Endothelial cell of umbilical vein (primary cell): ENCODE measurements around the gene GLRX2. TPM values are rescaled to one million over a fixed set of nuclear protein-coding genes. Genes with fewer than 3 reads are reported as not detected.

Experiments used
- BruUV-seq: library from RNA; stranded (reverse); fragments of 400-500 nt; replicated peaks from 2 replicates; lab custom pipeline; 2021; lab: Mats Ljungman, UMichigan
- CTCF ChIA-PET: fragments of 300-600, 350-600 bp; sonication (Branson Sonifier 250); formaldehyde crosslinking; loops from one replicate; lab custom pipeline; 2021; ENCODE audit warnings: antibody characterized with exemption, inconsistent platforms; lab: Charles Lee
- POLR2A ChIA-PET: fragments of 300-600, 350-600 bp; sonication (Branson Sonifier 250); formaldehyde crosslinking; loops from one replicate; lab custom pipeline; 2021; ENCODE audit warnings: antibody characterized with exemption, inconsistent platforms; lab: Charles Lee
- DNase-seq: peaks from one replicate; pipeline ENCODE4 v3.0.0-alpha.2; 2011; ENCODE audit warnings: low read depth, low spot score
- FAIRE-seq: peaks from 2 replicates; lab custom pipeline; 2011; peaks lifted over from hg19 to GRCh38; lab: Jason Lieb, UNC
- H2AFZ ChIP-seq: 2 replicates; pipeline ENCODE4 v1.6.0; 2012; ENCODE audit warnings: low read depth, low read length, control low read depth, inconsistent platforms
- H3K27ac ChIP-seq: 2 replicates; pipeline ENCODE4 v1.5.1; 2011; ENCODE audit warnings: low read depth, mild to moderate bottlenecking, control low read depth, low read length, moderate library complexity; ENCODE audit not compliant: insufficient read depth
- H3K27me3 ChIP-seq, 2 experiments: 2 replicates each; pipeline versions ENCODE4 v1.6.0 to v1.6.1; 2011; ENCODE audit warnings: low read length in 2 of 2, mixed read lengths in 1 of 2; ENCODE audit not compliant: control insufficient read depth in 2 of 2, insufficient read depth in 2 of 2
- H3K36me3 ChIP-seq, 2 experiments: 2 replicates in 1 of 2; 3 replicates in 1 of 2; pipeline ENCODE4 v1.5.1; 2011; ENCODE audit warnings: low read length in 2 of 2, mild to moderate bottlenecking in 1 of 2, moderate library complexity in 1 of 2; ENCODE audit not compliant: control insufficient read depth in 2 of 2, insufficient read depth in 2 of 2; ENCODE audit errors: extremely low read depth in 1 of 2
- H3K4me1 ChIP-seq: 3 replicates; pipeline ENCODE4 v1.5.1; 2011; ENCODE audit warnings: mild to moderate bottlenecking, low read length; ENCODE audit not compliant: control insufficient read depth, insufficient read depth; ENCODE audit errors: extremely low read depth
- H3K4me2 ChIP-seq: 2 replicates; pipeline ENCODE4 v1.6.1; 2011; ENCODE audit warnings: low read length, control low read depth, mixed read lengths; ENCODE audit not compliant: insufficient read depth
- H3K4me3 ChIP-seq, 3 experiments: fragments of 200-600 bp in 1 of 3; sonication (generic), shearing (Covaris generic) in 1 of 3; replicated peaks in 1 of 3; 2 replicates each; pipeline ENCODE4 v1.5.1; 2011 to 2016; ENCODE audit warnings: control low read depth in 3 of 3, low read length in 3 of 3, mild to moderate bottlenecking in 2 of 3, inconsistent platforms in 1 of 3, low read depth in 1 of 3, moderate library complexity in 1 of 3; ENCODE audit not compliant: insufficient read depth in 1 of 3
- H3K79me2 ChIP-seq: 2 replicates; pipeline ENCODE4 v1.6.0; 2012; ENCODE audit warnings: low read length, inconsistent platforms; ENCODE audit not compliant: control insufficient read depth, insufficient read depth
- H3K9ac ChIP-seq: replicated peaks from 2 replicates; pipeline ENCODE3; 2011; ENCODE audit warnings: low read length, control low read depth; ENCODE audit not compliant: insufficient read depth; ENCODE audit errors: extremely low read depth
- H3K9me1 ChIP-seq: replicated peaks from 3 replicates; pipeline ENCODE4 v1.6.0; 2011; ENCODE audit warnings: mild to moderate bottlenecking, low read length; ENCODE audit not compliant: control insufficient read depth, insufficient read depth; ENCODE audit errors: extremely low read depth
- H3K9me3 ChIP-seq: replicated peaks from 2 replicates; pipeline ENCODE4 v1.5.1; 2012; ENCODE audit warnings: low read length, inconsistent platforms; ENCODE audit not compliant: control insufficient read depth, insufficient read depth
- H4K20me1 ChIP-seq: replicated peaks from 2 replicates; pipeline ENCODE3; 2011; ENCODE audit warnings: mild to moderate bottlenecking, low read length; ENCODE audit not compliant: control insufficient read depth, insufficient read depth; ENCODE audit errors: extremely low read depth
- EZH2 ChIP-seq: IDR thresholded peaks from 2 replicates; pipeline ENCODE4 v1.6.1; 2012; ENCODE audit warnings: borderline replicate concordance, low read depth, mild to moderate bottlenecking, moderate library complexity, low read length, inconsistent platforms; ENCODE audit not compliant: severe bottlenecking
- FOS ChIP-seq: IDR thresholded peaks from 2 replicates; pipeline ENCODE4 v1.6.1; 2011; ENCODE audit warnings: mild to moderate bottlenecking, low read length, moderate library complexity, borderline replicate concordance; ENCODE audit not compliant: insufficient read depth
- GATA2 ChIP-seq: IDR thresholded peaks from 2 replicates; pipeline ENCODE4 v1.7.0; 2011; ENCODE audit warnings: low read depth, mild to moderate bottlenecking, moderate library complexity, mixed read lengths, low read length; ENCODE audit not compliant: insufficient read length, insufficient read depth
- JUN ChIP-seq: IDR thresholded peaks from 2 replicates; pipeline ENCODE4 v1.6.1; 2011; ENCODE audit warnings: borderline replicate concordance, low read depth; ENCODE audit not compliant: insufficient read length, insufficient read depth
- MYC ChIP-seq: IDR thresholded peaks from one replicate; pipeline ENCODE4 v1.6.1; 2011; ENCODE audit warnings: mild to moderate bottlenecking, low read depth, low read length
- POLR2A ChIP-seq: IDR thresholded peaks from 2 replicates; pipeline ENCODE4 v1.6.1; 2012; ENCODE audit warnings: low read depth, mild to moderate bottlenecking, control low read depth, low read length
- POLR2AphosphoS5 ChIP-seq: IDR thresholded peaks from 2 replicates; pipeline ENCODE4 v1.6.1; 2012; ENCODE audit warnings: low read depth, mild to moderate bottlenecking, control low read depth, low read length, moderate library complexity; ENCODE audit not compliant: insufficient read depth
- dilution Hi-C: fragments of 300-500 bp; cut with MboI; formaldehyde crosslinking; loops from one replicate; pipeline ENCODE4 v1.15.0; 2019; ENCODE audit warnings: low sequenced_read_pairs; ENCODE audit not compliant: extremely low pct_ligation_motif_present
- intact Hi-C: fragments of 100-400 bp; cut with micrococcal nuclease; formaldehyde crosslinking; loops from one replicate; pipeline ENCODE4 v1.10.0; 2022
- polyA plus RNA-seq, 4 experiments: library from polyadenylated mRNA; depleted of rRNA in 3 of 4; stranded (reverse) in 3 of 4; unstranded in 1 of 4; fragments of >200 nt; gene quantifications; 2 replicates each; pipeline versions ENCODE4 v1.2.1 to v1.2.3, GENCODE V29; 2011 to 2012; ENCODE audit warnings: missing spikeins in 1 of 4
- total RNA-seq: library from RNA; stranded (reverse); gene quantifications from 2 replicates; pipeline ENCODE4 v1.2.3, GENCODE V29; 2021
- TF ChIP-seq, protein P1 (sequence below), 2 donors: IDR thresholded peaks; 1 replicate in 1 of 2; 2 replicates in 1 of 2; pipeline ENCODE4 v1.5.1; 2011; ENCODE audit warnings: low read length in 2 of 2, mild to moderate bottlenecking in 2 of 2, moderate library complexity in 2 of 2, control low read depth in 1 of 2, inconsistent platforms in 1 of 2, low read depth in 1 of 2; ENCODE audit not compliant: insufficient read depth in 1 of 2; ENCODE audit errors: extremely low read depth in 1 of 2
- TF ChIP-seq, protein P2 (sequence below): IDR thresholded peaks from 2 replicates; pipeline ENCODE4 v1.6.1; 2011; ENCODE audit not compliant: insufficient read depth, insufficient read length

Gene GLRX2
- total and polyA plus RNA-seq, 2 donors (not counting 3 experiments of a cell fraction or from before 2014, with no cell fraction given): 13.1 to 21.5 TPM

DNA sequence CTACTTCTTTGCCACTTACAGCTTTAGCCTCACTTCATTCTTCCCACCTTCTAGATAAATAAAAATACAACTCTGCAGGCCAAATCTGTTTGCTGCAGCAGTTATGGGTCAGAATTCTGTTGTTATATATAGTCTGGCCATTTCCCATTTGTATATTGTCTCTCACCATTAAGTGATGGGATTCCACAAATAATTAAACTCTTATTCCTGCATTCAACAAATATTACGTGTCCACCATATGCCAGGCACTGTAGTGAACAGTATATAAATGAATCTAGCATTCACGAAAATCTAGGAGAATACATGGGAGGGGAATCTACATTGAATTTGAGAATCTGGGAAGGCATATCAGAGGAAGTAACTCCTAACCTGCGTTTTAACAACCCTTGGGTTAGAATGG lies 5.7 kb upstream of the GLRX2 start:
- TF ChIP-seq FOS (no peak), EZH2 (no peak)
- TF ChIP-seq, protein P1, sequence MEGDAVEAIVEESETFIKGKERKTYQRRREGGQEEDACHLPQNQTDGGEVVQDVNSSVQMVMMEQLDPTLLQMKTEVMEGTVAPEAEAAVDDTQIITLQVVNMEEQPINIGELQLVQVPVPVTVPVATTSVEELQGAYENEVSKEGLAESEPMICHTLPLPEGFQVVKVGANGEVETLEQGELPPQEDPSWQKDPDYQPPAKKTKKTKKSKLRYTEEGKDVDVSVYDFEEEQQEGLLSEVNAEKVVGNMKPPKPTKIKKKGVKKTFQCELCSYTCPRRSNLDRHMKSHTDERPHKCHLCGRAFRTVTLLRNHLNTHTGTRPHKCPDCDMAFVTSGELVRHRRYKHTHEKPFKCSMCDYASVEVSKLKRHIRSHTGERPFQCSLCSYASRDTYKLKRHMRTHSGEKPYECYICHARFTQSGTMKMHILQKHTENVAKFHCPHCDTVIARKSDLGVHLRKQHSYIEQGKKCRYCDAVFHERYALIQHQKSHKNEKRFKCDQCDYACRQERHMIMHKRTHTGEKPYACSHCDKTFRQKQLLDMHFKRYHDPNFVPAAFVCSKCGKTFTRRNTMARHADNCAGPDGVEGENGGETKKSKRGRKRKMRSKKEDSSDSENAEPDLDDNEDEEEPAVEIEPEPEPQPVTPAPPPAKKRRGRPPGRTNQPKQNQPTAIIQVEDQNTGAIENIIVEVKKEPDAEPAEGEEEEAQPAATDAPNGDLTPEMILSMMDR (IDR thresholded peaks at IDR 0.05; ENCODE audit: extremely low read depth in 1 of 2, insufficient read depth in 1 of 2, low read depth in 1 of 2, low read length in 2 of 2): no peak
- peaks cover 10% of the 10 kb centered on the region for H3K4me1 ChIP-seq
- no peaks in the 10 kb centered on the region for H3K9me1 ChIP-seq
- no TSS peak for BruUV-seq
- H3K27me3 ChIP-seq: no peaks in the 10 kb centered on the region
- H4K20me1 ChIP-seq: no peaks in the 10 kb centered on the region
- FAIRE-seq (no peak), DNase-seq (no peak)
- H3K9me3 ChIP-seq: no peaks in the 10 kb centered on the region
- H3K36me3 ChIP-seq: no peaks in the 10 kb centered on the region
- ChIA-PET CTCF (interaction anchor here (1.1 kb wide), 1 partner anchor 10 kb away, joined by 3 read pairs; the partner anchor contains the start of gene CDC73), POLR2A (no interaction called here)
- H2AFZ ChIP-seq: no peak overlapping the region
- no peak overlapping the region for H3K4me3 ChIP-seq
- no peak overlapping the region for H3K27ac ChIP-seq
- H3K79me2 ChIP-seq: no peaks in the 10 kb centered on the region
- dilution Hi-C loops: no loop called here
- intact Hi-C loops: no loop called here
- H3K9ac ChIP-seq: no peak overlapping the region
- H3K4me2 ChIP-seq: no peak overlapping the region

DNA sequence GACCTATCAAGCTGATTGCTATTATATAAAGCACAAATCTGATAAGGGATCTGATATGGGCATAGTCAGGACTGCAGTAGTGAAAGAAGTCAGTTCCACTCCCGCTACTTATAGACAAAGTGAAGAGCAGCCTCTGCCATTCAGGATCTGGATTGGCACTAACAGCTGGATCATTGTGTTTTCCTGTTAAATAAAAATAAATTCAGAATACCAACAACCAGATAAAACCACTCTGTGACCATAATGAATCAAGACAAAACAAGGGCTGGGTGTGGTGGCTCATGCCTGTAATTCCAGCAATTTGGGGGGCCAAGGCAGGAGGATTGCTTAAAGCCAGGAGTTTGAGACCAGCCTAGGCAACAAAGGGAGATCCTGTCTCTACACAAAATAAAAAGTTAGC lies 5.0 kb upstream of the GLRX2 start:
- Histone ChIP-seq H4K20me1 (no peaks in the 10 kb centered on the region), H3K4me1 (peaks cover 10% of the 10 kb centered on the region), H3K4me2 (no peak overlapping the region), H3K4me3 (no peak overlapping the region), H2AFZ (no peak overlapping the region), H3K27ac (no peak overlapping the region), H3K9me3 (no peaks in the 10 kb centered on the region), H3K36me3 (no peaks in the 10 kb centered on the region), H3K9ac (no peak overlapping the region), H3K27me3 (no peaks in the 10 kb centered on the region), H3K9me1 (no peaks in the 10 kb centered on the region), H3K79me2 (no peaks in the 10 kb centered on the region)
- CTCF ChIA-PET: interaction anchor here (1.1 kb wide), 1 partner anchor 11 kb away, joined by 3 read pairs; the partner anchor contains the start of gene CDC73
- DNase-seq (no peak), FAIRE-seq (no peak)
- BruUV-seq: no TSS peak
- dilution Hi-C loops (no loop called here), intact Hi-C loops (no loop called here)
- TF ChIP-seq FOS (no peak), JUN (no peak), POLR2AphosphoS5 (no peak), MYC (no peak), GATA2 (no peak), POLR2A (no peak), EZH2 (no peak)
- TF ChIP-seq, protein P2, sequence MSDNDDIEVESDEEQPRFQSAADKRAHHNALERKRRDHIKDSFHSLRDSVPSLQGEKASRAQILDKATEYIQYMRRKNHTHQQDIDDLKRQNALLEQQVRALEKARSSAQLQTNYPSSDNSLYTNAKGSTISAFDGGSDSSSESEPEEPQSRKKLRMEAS: no peak
- TF ChIP-seq, protein P1 (IDR thresholded peaks at IDR 0.05; ENCODE audit: extremely low read depth in 1 of 2, insufficient read depth in 1 of 2, low read depth in 1 of 2, low read length in 2 of 2): no peak
- POLR2A ChIA-PET: no interaction called here
